LHCN-M2 (cell line): ENCODE data around the gene TUBGCP6. TPM values are rescaled to one million over a fixed set of nuclear protein-coding genes. Genes with fewer than 3 reads are reported as not detected.
A peak's percentile ranks its signal among the peaks of the same experiment; 100 is the strongest.

ENCODE experiments used
- DNase-seq: peaks from one replicate; pipeline ENCODE4 v3.0.0-alpha.2; 2012; ENCODE audit warnings: low read depth
- total RNA-seq: library from RNA; depleted of rRNA; stranded (reverse); fragments of >200 nt; gene quantifications from 2 replicates; pipeline ENCODE4 v1.2.3, GENCODE V29; 2014

Gene TUBGCP6
- total RNA-seq, 1 experiment from 2014 or later, result 29.8 TPM

DNA sequence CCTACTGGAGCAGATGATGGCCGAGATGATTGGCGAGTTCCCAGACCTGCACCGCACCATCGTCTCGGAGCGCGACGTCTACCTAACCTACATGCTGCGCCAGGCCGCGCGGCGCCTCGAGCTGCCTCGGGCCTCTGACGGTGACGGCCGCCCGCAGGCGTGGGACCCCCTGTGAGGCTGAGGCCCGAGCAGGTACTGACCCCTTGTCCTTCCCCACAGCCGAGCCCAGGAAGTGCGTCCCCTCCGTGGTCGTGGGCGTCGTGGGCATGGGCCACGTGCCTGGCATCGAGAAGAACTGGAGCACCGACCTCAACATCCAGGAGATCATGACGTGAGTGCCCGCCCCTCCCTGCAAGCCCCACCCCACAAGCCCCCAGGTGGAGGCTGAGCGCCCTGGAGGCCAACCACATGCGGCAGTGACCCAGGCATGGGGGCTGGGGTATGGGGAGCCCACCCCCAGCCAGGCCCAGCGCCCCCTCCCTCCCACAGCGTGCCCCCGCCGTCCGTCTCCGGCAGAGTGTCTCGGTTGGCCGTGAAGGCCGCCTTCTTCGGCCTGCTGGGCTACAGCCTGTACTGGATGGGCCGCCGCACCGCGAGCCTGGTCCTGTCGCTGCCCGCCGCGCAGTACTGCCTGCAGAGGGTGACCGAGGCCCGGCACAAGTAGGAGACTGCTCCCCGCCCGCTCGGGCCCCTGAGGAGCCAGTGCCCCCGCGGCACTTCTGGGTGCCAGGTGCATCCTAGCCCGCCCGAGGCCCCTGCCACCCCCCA, 46.8 kb downstream of the TUBGCP6 start:
- DNase-seq, result no peak

DNA sequence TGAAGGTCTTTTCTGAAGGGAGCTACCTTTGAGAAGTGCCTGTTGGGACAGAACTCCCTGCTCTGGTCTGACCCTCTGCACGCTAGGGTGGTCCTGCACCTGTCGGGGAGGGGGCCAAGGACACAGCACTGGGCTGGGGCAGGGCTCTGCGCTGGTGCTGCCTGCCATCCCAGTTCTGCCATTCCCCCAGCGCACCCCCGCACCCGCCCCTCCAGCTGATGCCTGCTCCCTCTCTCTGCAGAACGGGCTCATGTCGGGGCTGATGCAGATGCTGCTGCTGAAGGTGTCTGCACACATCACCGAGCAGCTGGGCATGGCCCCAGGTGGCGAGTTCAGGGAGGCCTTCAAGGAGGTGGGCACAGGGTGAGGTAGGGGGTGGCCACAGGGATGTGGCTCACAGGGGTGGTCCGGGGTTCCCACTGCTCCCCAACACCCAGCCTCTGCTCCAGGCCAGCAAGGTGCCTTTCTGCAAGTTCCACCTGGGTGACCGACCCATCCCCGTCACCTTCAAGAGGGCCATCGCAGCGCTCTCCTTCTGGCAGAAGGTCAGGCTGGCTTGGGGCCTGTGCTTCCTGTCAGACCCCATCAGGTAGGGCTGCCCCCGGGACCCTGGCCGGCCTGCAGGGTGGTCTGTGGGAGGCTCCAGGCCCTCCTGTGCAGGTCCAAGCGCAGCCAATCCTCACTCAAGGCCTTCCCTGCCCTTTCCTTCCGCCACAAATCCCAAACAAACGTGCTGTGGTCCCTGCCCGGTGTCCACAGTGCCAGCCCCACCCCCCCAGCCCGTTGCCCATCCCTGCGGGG, 47.6 kb downstream of the TUBGCP6 start:
- no peak for DNase-seq

DNA sequence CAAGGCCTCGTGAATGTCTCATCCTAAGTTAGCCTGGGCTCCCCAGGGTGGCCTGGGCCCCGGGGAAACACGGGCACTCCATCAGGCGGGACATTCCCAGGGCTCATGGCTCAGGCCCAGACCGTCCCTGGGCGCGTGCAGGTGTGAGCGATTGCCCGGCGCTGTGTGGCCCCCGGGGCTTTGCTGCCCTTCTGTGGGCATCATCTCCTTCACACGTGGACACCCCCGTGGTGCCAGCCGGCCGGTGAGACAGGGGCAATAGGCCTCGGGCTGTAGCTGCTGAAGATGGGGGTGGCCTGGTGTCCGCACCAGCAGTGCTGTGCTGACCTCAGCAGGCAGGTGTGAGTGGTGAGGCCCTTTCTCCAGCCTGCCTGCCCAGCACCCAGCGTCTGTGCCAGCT, 48.6 kb downstream of the TUBGCP6 start:
- DNase-seq, result no peak

DNA sequence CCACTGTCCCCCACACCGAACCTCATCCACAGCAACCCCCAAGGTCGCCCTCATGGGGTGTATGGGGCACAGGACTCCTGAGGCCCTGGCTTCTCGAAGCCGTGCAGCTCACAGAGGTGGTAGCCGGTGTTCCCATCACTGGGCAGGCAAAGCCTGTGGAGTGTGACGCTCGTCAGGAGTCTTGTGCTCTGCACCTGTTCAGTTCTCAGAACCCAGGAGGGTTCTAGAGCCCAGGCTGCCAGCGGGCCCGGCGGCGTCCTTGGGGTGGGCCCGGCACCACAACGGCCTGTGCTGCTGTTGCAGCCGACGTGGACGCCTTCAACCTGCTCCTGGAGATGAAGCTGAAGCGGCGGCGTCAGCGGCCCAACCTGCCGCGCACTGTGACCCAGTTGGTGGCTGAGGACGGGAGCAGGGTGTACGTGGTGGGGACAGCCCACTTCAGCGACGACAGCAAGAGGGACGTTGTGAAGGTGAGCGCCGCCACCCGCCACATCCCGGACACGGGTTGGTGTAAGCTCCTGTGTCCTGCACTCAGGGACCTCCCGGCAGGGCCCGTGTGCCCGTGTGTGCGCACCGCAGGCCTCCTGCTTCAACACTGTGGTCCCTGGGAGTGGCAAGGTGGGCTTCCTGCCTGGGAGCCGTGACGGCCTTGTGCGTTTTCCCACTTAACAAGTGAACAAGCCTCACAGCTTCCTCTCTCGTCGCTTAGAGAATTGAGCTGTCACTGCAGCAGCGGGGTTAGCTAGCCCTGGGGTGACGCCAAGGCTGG, 50.6 kb downstream of the TUBGCP6 start:
- no peak for DNase-seq

DNA sequence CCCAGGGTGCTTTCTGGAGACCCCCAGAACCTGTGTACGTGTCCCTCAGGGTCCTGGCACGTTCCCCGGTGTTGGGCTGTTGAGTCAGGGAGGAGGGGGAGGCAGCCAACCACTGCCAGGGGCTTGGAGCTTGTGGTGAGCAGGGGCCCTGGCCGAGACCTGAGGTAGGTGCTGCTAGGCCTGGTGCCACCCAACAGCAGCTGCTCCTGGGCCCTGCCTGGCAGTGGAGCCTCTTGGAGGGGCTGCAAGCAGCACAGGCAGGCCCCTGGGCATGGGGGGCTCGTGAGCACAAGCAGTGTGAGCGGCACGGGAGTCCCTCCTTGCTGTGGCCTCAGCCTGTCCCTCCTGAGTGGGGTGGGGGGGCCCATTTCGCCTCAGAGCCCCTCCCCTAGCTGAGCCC, 51.2 kb downstream of the TUBGCP6 start:
- no peak for DNase-seq

DNA sequence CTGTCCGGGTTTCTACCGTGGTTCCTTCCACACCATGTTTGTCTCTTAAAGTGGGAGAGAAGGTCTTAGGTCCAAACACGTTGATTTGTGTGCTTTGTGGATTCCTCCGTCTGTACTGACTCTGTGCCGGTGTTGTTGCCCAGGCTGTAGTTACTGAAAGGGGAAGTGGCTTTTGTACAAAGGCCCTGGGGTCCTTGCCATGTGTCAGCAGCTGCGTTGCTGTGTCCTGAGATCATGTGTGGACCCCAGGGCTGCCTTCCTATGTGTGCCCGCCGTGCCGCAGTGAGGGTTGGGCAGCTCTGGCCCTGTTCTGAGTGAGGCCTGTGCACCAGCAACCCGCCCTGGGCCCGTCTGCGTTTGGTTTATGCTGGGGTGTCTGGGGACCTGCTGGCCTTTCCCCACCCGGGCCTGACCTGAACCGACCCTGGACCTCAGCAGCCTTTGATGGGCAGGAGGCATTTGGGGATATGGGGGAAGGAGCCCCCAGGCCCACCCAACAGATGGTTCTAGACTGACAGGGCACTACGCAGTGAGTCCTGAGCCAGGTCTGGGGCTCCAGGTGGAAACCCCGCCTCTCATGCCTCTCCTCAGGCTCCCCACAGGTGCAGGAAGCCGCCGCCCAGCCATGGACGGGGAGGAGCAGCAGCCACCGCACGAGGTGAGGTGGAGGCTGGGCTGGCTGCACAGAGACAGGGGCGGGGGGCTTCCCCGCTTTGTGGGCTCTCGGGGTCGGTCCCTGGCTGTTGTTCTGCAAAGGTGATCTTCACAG, 52.2 kb downstream of the TUBGCP6 start:
- no peak for DNase-seq

DNA sequence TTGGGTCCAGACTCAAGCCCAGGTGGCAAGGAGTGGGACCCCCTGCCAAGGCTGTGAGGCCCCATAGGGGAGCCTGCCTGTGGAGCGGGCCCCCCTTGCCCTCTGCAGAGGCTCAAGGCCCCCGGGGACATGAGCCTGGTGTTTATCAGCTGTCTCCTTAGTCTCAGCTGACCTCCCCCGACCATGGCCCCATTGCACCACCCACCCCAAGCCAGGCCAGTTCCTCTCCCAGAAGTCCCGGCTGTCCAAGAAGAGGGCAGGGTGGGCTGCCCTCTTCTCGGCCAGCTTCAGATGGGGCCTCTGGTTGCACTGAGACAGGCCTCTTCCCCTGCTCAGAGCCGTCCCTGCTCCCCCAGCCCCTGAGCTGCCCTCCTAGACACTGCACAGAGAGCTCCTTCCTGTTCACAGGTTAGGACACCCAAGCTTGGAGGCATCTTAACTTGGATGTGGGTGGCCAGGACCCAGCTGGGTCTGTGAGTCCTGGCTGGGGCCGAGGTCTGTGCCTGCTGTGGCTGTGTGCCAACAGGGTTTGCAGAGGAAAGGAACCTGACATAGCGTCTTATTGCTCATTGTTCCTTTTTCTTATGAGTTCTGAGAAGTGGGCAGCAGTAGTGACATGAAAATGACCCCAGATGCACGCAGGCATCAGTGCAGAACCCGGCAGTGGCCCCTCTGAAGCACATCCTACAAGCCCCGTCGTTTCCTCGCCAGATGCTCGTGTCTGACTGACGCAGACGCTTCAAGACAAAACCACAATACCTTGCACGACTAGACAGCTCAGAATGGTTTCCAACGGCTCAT, 53.7 kb downstream of the TUBGCP6 start:
- DNase-seq, result no peak

DNA sequence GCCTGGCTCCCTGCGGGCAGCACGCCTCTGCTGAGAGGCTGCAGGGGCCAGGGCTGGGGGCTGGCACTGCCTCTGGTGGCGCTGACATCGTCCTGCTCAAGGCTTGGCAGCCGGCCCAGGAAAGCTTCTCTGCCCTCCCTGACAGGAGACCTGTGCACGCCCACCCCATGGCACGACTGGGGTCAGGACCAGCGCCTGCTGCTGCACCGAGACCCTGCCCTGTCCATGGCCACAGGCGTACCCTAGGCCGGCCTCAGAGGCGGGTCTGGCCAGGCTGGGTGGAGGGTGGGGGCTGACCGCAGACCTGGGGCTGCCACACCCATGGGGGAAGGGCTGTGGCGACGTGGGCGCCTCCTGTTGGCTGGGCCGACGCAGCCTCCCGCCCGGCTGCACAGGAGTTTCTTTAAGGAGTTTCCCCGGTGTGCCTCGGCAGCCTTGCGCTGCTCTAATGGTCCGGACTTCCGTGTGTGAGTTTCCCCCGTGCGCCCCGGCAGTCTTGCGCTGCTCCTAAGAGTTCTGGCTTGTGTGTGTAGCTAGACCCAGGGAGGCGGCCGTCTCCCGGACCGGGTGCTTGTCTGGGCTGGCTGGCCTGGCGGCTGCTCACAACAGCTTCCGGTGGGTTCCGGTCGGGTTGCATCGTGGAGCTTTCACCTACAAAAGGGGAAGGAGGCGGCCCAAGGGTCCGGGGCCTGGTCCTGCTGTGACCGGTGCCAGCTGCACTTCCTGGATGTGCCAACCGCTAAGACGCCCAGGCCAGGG, 54.5 kb downstream of the TUBGCP6 start:
- DNase-seq, result no peak

DNA sequence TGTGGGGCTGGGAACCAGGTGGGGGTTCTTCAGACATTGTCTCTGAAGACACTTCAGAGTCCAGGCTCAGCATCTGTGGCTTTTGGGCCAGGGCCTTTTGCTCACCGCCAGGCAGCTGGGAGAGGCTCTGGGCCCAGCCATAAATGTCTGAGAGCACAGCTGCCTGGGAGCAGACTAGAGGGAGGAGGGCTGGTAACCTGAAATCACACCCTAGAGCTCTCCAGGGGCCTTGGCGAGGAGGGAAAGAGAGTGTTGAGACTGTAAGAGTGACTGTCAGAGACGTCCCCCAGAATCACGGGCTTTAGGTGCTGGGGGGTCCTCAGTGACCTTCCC, 55.0 kb downstream of the TUBGCP6 start:
- no peak for DNase-seq

DNA sequence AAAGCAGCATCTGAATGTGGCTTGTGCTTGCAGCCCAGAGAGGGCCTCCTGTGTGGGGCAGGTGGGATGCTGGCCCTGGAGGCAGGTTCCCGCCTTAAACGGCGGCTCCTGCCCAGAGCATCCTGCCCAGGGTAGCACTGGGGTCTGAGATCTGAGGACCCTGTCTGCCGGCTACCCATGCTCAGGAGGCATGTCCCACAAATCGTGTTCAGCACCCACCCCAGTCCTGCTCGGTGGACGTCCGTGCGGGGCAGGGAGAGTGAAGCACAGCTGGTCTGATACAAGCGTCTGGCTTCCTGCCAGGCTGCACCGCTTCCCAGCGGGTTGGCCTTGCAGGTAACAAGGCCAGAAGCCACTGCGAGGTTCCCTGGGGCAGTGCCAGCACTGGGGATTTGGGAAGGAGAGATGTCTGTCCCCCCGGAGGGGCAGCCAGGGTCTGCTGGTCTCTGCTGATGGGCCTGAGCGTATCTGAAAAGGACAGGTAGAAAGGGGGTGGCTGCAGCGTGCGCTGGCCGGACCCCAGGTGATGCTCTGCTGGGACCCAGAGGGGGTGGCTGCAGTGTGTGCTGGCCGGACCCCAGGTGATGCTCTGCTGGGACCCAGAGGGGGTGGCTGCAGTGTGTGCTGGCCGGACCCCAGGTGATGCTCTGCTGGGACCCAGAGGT, 55.5 kb downstream of the TUBGCP6 start:
- no peak for DNase-seq

DNA sequence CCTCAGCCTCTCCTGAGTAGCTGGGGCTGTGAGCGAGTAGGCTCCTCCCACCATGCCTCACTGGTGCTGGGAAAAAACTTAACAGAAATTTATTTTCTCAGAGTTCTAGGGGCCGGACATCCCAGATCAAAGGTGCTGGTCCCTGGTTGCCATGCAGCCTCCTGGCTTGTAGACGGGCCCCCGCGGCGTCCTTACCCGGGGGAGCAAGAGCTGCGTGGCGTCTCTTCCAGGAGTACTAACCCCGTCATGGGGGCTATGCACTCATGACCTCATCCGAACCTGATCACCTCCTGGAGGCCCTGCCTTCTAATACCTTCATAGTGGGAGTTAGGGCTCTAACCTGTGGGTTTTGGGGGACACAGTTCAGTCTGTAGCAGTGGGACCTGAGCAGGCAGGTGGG, 56.5 kb downstream of the TUBGCP6 start:
- no peak for DNase-seq

DNA sequence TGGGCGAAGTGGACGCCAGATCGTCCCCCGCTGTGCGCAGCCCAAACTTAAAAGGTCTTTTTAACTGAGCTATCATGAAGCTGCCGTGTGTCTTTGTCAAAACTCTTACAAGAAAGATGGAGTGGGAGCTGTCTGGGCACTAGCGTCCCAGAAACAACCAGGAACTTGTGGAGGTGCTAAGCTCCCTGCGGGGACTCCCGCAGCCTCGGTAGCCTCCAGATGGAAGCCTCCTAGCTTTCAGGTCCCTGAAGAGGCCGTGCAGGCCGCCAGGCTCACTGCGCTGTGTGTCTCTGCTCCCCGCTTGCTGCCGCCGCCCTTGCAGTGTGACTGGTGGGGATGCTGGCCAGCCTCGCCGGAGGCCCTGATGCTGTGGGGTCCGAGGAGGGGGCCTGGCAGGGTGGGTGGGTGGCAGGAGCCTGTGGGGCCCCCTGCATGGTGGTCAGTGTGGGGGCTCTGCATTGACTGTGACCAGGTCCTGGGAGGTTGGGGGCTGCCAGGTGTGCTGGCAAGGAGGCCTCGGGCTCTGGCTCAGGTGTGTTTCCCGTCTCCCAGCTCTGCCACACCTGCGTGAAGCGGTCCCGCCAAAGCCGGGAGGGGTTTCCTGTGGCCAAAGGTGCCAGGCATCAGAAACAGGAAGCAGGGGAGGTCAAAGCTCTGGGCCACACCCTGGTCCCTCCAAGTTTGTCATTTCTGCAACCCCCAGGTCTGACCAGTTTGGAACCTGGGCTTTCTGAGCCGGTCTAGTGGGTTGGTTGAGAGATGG, 57.9 kb downstream of the TUBGCP6 start:
- no peak for DNase-seq

DNA sequence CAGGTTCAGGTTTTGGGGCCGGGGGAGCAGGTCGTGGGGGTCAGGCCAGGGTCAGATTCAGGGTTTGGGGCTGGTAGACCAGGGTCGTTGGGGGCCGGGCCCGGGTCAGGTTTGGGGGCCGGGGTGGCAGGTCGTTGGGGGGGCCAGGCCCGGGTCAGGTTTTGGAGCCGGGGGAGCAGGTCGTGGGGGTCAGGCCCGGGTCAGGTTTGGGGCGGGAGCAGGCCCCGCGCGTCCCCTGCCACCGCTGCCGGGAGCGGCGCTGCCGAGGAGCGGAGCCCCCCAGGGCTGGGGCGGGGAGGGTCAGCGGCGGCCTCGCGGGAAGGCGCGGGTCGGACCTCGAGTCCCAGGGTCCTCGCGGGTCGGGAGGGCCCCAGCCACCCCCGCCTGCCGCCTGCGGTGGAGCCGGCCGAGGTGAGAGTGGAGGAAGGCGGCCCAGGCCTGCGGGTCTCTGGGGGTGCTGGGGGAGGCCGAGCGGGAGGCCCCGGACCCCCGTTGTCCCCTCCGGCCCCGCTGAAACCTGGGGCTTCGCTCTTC, 58.6 kb downstream of the TUBGCP6 start:
- DNase-seq, result no peak

DNA sequence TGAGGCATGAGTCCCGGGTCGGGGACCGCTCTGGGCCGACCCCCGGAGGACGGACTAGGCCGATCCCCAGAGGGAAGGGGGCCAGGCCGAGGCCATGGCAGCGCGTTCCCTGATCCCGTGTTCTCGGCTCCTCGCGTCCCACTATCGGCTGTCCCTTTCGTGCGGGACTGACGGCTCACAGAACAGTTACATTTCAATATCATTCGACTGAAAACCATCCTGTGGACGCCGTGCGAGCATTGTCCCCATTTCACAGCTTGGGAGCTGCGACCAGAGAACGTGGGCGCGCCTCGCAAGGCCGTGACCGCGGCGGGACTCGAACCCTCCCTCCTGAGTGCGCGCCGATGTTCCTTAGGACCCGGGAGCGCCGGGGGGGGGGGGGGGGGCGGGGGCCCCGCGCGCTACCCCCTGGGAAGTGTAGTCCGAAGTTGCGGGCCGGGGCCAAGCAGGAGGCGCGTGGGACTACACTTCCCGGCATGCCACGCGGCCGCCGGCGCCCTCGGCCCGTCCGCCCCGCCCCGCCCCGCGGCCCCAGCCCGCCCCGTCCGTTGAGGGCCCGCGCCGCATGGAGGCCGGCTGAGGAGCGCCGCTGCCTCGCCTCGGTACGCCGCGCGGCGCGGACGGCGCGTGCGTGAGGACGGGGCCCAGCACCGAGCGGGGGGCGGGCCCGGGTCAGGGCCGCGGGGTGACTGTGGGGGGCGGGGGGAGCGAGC, 59.3 kb downstream of the TUBGCP6 start, which contains the start of gene TRABD:
Gene TRABD, plus strand, starts transcription at position 539 of the 713 bp plus-strand sequence. CDS start 7,148 bp downstream, outside the sequence.
- peak; percentile 83 for DNase-seq

DNA sequence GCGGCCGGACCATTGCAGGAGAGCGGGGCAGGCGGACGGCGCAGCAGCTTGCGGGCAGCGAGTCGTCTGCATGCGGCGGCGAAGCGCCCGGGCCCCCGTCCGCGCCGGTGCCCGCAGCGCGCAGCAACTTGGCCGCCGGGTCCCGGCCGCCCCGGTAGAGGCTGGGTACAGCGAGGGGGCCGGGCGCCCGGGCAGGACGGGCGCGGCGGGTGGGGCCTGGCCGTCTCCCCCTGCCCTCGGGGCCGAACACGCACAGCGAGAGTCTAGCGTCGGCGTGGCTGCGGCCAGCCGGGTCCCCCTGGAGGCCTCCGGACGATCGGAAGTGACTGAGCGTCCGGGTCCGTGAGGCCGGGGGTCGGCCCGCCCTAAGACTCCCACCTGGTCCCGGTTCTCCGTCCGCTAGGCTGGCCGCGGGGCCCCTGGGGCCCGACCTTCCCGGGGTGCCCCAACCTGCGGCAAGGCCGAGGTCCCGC, 59.9 kb downstream of the TUBGCP6 start:
- no peak for DNase-seq

DNA sequence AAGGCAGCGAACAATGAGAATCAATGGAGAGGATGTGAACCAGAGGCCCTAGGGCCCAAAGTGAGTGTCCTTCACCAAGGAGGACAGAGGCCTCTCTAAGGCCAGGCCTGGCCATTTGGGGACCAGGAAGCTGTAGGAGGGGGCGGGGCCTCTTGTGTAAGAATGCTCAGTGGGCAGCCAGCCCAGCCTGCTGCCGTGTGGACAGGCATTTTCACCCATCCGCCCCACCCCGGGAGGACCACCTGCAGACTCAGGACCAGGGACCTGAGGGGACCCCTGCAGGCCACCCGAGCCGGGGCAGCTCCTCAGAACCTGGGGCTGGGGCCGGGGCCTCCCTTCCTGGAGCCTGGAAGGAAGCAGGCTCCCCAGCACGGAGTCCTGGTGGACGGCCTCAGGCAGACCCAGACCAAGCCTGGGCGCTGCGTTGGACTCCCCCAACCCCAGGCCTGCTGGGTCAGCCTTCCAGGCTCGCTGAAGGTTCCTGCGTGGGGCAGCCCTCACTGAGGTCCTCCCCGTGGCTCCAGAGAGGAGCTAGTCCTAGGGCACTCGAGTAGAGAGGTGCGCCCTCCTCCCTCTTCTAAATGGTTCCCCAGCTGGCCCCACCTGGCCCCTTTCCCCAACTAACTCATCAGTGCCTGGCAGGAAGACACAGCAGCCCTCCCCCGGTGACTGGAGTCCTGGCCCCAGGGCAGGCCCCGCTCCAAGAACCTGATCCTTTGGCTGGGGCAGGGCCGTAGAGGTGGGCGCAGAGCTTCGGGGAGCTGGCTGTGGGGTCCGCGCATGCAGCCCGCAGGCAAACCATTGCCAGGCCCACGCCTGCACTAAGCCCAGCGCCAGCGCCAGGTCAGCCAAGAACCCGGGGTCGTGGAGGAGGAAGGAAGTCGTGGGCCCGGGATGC, 60.6 kb downstream of the TUBGCP6 start:
- DNase-seq, result no peak
